GM21367 (cell line): ENCODE measurements around the gene ZNF219.
A peak's percentile ranks its signal among the peaks of the same experiment; 100 is the strongest.

Experiments
- ATAC-seq: cut with Tn5 transposase; IDR thresholded peaks from one replicate; pipeline ENCODE4 v1.9.1; 2021; ENCODE audit not compliant: unreplicated experiment

Gene ZNF219

GRCh38 chr14:21102521-21103410, 4.3 kb upstream of the ZNF219 start:
- no peak for ATAC-seq

GRCh38 chr14:21101802-21102413, 3.5 kb upstream of the ZNF219 start:
- no peak for ATAC-seq

GRCh38 chr14:21100931-21101330, 2.5 kb upstream of the ZNF219 start, which contains the start of gene TMEM253:
Gene TMEM253, plus strand, starts transcription at chr14:21101066. Its CDS starts 278 bp downstream, at chr14:21101344.
- ATAC-seq = no peak

GRCh38 chr14:21099596-21099985, 1.1 kb upstream of the ZNF219 start:
- no peak for ATAC-seq

- no peak for ATAC-seq
These were observed 589 bp upstream of the ZNF219 start for GRCh38 chr14:21098892-21099595.

GRCh38 chr14:21097636-21098075, 799 bp downstream of the ZNF219 start:
- no peak for ATAC-seq

GRCh38 chr14:21096978-21097635, 1.3 kb downstream of the ZNF219 start:
- no peak for ATAC-seq

- ATAC-seq = no peak
These were observed 2.0 kb downstream of the ZNF219 start for GRCh38 chr14:21096438-21096837.

GRCh38 chr14:21095430-21096205, 2.8 kb downstream of the ZNF219 start:
- no peak for ATAC-seq

GRCh38 chr14:21093769-21094681, 4.4 kb downstream of the ZNF219 start:
- ATAC-seq = no peak

- ATAC-seq = no peak
These were observed 5.4 kb downstream of the ZNF219 start for GRCh38 chr14:21093018-21093417.

GRCh38 chr14:21092273-21093011, 6.0 kb downstream of the ZNF219 start:
- ATAC-seq = peak; percentile 77

- no peak for ATAC-seq
These were observed 6.6 kb downstream of the ZNF219 start for GRCh38 chr14:21091821-21092272.

- no peak for ATAC-seq
These were observed 7.4 kb downstream of the ZNF219 start for GRCh38 chr14:21090940-21091663.

GRCh38 chr14:21090194-21090939, 8.1 kb downstream of the ZNF219 start:
- no peak for ATAC-seq

GRCh38 chr14:21089877-21090193, 8.6 kb downstream of the ZNF219 start:
- no peak for ATAC-seq

GRCh38 chr14:21089271-21089670, 9.2 kb downstream of the ZNF219 start:
- no peak for ATAC-seq
